ENCODE data around the gene CELSR2. TPM values are rescaled to one million over a fixed set of nuclear protein-coding genes. Genes with fewer than 3 reads are reported as not detected.

CELSR2 gene
- total and polyA plus RNA-seq, 4 donors = 0.38 to 4.2 (median 1.8) TPM

DNA sequence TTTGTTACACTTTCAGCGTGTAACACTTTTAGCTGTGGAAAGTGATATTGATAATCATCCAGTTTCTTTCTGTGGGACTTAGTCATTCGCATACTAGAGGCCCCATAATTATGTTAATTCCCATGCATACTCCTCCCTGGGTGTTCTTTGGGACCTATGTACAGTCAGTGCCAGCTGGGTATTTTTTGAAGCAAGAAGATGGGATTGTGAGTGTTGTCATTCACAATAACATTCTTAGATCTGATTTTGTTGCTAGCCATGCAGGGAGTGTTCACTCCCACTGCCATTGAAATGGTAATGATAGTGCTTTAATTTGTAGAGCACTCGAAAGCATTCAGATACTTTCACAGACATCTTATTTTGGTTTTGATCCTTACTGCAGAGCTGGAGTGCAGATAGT lies 24.0 kb upstream of the CELSR2 start:
- no peak for ATAC-seq (ENCODE audit: low FRiP score)
- WGBS, 2 donors = 80 to 89% methylated on average over 3 of the region's 3 CpGs
- intact Hi-C loops (cut with DNase I) = no loop called here

DNA sequence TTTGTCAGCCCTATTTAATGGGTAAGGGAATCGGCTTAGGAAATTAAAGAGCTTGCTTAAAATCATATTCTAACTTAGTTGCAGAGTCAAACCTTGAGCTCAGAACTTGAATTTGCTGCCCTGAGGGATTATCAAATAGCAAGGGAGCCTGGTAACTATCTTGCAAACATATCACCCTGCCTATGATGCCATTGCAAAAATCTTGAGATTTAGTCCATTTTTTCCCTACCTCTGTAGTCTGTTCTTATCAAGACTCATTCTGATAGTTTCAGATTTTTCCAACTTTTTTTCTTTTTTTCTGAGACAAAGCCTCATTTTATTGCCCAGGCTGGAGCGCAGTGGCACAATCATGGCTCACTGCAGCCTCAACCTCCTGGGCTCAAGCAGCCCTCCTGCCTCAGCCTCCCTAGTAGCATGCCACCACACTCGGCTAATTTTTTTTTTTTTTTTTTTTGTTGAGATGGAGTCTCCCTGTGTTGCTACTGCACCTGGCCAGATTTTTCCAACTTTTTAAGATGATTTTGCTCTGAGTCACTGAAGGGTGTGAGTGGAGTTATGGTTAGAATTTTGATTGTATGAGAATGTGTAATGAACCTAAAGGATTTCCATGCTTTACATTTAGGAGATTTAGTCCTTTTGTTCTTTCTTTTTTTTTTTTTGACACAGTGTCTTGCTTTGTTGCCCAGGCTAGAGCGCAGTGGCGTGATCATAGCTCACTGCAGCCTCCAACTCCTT lies 23.5 kb upstream of the CELSR2 start:
- Histone ChIP-seq H3K4me3 (ENCODE audit: low read length in 2 of 2) (no peak overlapping the region), H3K36me3 (ENCODE audit: control insufficient read depth in 1 of 2, insufficient read depth in 2 of 2, low read length in 1 of 2) (peaks cover 0 to 8% of the 10 kb centered on the region in 2 donors), H3K27me3 (ENCODE audit: control insufficient read depth in 1 of 2, insufficient read depth in 2 of 2, low read length in 1 of 2) (no peaks in the 10 kb centered on the region), H3K4me1 (ENCODE audit: control insufficient read depth in 1 of 2, insufficient read depth in 2 of 2, low read length in 2 of 2) (no peaks in the 10 kb centered on the region), H3K27ac (ENCODE audit: low read depth in 1 of 2, low read length in 2 of 2) (no peak overlapping the region), H3K9me3 (ENCODE audit: control insufficient read depth, low read length) (no peaks in the 10 kb centered on the region)
- intact Hi-C loops (cut with DNase I) = no loop called here
- no peak for ATAC-seq (ENCODE audit: low FRiP score)
- no peak for DNase-seq
- 93 to 95% methylated on average over 5 of the region's 5 CpGs for WGBS, 2 donors

More for the DNA sequence above, 24.0 kb upstream of the CELSR2 start:
- Histone ChIP-seq H3K36me3 (ENCODE audit: control insufficient read depth in 1 of 2, insufficient read depth in 2 of 2, low read length in 1 of 2) (peaks cover 0 to 8% of the 10 kb centered on the region in 2 donors), H3K27ac (ENCODE audit: low read depth in 1 of 2, low read length in 2 of 2) (no peak overlapping the region), H3K4me1 (ENCODE audit: control insufficient read depth in 1 of 2, insufficient read depth in 2 of 2, low read length in 2 of 2) (no peaks in the 10 kb centered on the region), H3K27me3 (ENCODE audit: control insufficient read depth in 1 of 2, insufficient read depth in 2 of 2, low read length in 1 of 2) (no peaks in the 10 kb centered on the region), H3K4me3 (ENCODE audit: low read length in 2 of 2) (no peak overlapping the region), H3K9me3 (ENCODE audit: control insufficient read depth, low read length) (no peaks in the 10 kb centered on the region)
- no peak for DNase-seq

DNA sequence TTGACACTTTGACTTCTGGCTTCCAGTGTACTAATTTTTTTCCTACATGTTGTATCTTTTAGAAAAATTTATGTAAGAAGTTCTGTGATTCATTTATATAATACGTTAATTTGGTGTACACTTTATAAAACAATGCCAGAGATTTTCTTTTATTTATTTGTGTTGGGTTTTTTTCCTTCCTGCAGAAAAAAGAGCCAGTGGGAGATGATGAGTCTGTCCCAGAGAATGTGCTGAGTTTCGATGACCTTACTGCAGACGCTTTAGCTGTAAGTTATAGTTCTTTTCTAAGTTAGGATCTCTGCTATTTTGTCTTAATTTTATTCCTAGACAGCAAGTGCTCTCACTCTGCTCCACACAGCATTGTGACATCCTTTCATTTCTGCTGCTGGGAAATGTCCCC lies 21.2 kb upstream of the CELSR2 start:
- no peak for ATAC-seq (ENCODE audit: low FRiP score)
- WGBS, 2 donors = 71 to 77% methylated on average over 3 of the region's 3 CpGs
- no peaks in the 10 kb centered on the region for H3K27me3 ChIP-seq (ENCODE audit: control insufficient read depth in 1 of 2, insufficient read depth in 2 of 2, low read length in 1 of 2)
- no peak for DNase-seq
- H3K4me1 ChIP-seq (ENCODE audit: control insufficient read depth in 1 of 2, insufficient read depth in 2 of 2, low read length in 2 of 2) = no peaks in the 10 kb centered on the region
- H3K4me3 ChIP-seq (ENCODE audit: low read length in 2 of 2) = no peak overlapping the region
- no peak overlapping the region for H3K27ac ChIP-seq (ENCODE audit: low read depth in 1 of 2, low read length in 2 of 2)
- no peaks in the 10 kb centered on the region for H3K9me3 ChIP-seq (ENCODE audit: control insufficient read depth, low read length)
- intact Hi-C loops (cut with DNase I) = no loop called here
- peaks cover 3 to 13% of the 10 kb centered on the region in 2 donors for H3K36me3 ChIP-seq (ENCODE audit: control insufficient read depth in 1 of 2, insufficient read depth in 2 of 2, low read length in 1 of 2)

DNA sequence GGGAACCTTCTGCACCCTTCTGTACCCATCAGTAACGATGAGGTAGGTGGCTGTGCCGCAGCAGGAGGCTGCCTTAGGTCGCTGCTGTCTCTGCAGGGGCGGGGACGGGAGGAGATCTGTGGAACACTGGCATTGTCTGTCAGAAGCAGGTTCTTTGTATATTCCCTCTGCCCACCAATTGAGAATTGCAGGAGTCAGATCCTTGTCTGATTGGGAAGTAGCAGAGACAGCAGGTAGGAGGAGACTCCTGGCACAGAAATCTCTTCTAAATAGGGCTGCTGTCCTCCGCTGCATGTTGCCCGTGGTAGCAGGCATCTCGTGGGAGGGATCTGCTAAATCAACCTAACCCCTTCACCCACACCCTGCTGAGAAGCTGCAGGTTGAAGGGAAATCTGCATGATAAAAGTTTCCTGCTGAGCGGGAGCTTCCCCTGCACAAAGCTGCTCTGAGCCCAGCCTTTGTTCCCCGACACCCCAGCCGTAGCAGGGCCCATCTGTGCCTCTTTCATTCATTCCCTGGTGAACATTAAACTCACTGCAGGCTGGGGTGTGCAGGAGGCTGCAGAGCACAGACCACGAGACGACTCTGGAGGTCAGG lies 19.7 kb upstream of the CELSR2 start:
- Histone ChIP-seq H3K27me3 (ENCODE audit: control insufficient read depth in 1 of 2, insufficient read depth in 2 of 2, low read length in 1 of 2) (no peaks in the 10 kb centered on the region), H3K36me3 (ENCODE audit: control insufficient read depth in 1 of 2, insufficient read depth in 2 of 2, low read length in 1 of 2) (peaks cover 3 to 13% of the 10 kb centered on the region in 2 donors), H3K4me1 (ENCODE audit: control insufficient read depth in 1 of 2, insufficient read depth in 2 of 2, low read length in 2 of 2) (no peaks in the 10 kb centered on the region), H3K4me3 (ENCODE audit: low read length in 2 of 2) (no peak overlapping the region), H3K27ac (ENCODE audit: low read depth in 1 of 2, low read length in 2 of 2) (no peak overlapping the region), H3K9me3 (ENCODE audit: control insufficient read depth, low read length) (no peaks in the 10 kb centered on the region)
- WGBS, 2 donors = 63 to 68% methylated on average over 13 of the region's 13 CpGs
- DNase-seq = no peak
- intact Hi-C loops (cut with DNase I) = no loop called here
- ATAC-seq (ENCODE audit: low FRiP score) = no peak

DNA sequence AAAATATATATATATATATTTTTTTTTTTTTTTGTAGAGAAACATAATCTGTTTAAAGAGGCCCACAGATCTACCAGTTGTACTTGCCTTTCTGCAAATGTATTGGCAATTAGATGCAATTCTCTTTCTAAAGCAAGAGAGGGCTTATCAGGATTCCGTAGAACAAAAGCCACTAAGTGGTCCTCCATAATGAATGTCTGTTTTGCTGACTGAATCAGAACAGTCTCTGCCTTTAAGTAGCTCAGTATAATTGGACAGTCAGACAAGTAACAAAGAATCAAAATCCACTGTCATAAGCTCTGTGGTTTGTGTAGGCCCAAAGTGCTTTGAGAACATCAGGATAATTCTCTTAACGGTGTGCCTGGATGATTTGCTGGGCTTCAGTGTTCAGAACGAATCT lies 18.3 kb upstream of the CELSR2 start:
- no peaks in the 10 kb centered on the region for H3K27me3 ChIP-seq (ENCODE audit: control insufficient read depth in 1 of 2, insufficient read depth in 2 of 2, low read length in 1 of 2)
- no peak overlapping the region for H3K4me3 ChIP-seq (ENCODE audit: low read length in 2 of 2)
- H3K9me3 ChIP-seq (ENCODE audit: control insufficient read depth, low read length) = no peaks in the 10 kb centered on the region
- DNase-seq = no peak
- intact Hi-C loops (cut with DNase I) = no loop called here
- no peak overlapping the region for H3K27ac ChIP-seq (ENCODE audit: low read depth in 1 of 2, low read length in 2 of 2)
- no peak for ATAC-seq (ENCODE audit: low FRiP score)
- WGBS, 2 donors = 85 to 86% methylated on average over 3 of the region's 3 CpGs
- H3K36me3 ChIP-seq (ENCODE audit: control insufficient read depth in 1 of 2, insufficient read depth in 2 of 2, low read length in 1 of 2) = peaks cover 3 to 22% of the 10 kb centered on the region in 2 donors
- no peaks in the 10 kb centered on the region for H3K4me1 ChIP-seq (ENCODE audit: control insufficient read depth in 1 of 2, insufficient read depth in 2 of 2, low read length in 2 of 2)

DNA sequence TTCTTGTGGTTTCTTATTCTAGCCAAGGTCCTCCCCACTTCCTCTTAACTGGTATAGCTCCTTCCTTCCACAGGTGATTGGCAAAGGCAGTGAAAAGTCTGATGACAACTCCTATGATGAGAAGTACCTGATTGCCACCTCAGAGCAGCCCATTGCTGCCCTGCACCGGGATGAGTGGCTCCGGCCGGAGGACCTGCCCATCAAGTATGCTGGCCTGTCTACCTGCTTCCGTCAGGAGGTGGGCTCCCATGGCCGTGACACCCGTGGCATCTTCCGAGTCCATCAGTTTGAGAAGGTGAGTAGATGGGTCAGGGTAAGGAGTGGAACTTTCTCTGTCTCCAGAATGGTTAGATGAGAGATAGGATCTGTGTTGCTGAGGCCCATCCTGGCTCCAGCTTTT lies 14.2 kb upstream of the CELSR2 start:
- peaks cover 3 to 17% of the 10 kb centered on the region in 2 donors for H3K36me3 ChIP-seq (ENCODE audit: control insufficient read depth in 1 of 2, insufficient read depth in 2 of 2, low read length in 1 of 2)

DNA sequence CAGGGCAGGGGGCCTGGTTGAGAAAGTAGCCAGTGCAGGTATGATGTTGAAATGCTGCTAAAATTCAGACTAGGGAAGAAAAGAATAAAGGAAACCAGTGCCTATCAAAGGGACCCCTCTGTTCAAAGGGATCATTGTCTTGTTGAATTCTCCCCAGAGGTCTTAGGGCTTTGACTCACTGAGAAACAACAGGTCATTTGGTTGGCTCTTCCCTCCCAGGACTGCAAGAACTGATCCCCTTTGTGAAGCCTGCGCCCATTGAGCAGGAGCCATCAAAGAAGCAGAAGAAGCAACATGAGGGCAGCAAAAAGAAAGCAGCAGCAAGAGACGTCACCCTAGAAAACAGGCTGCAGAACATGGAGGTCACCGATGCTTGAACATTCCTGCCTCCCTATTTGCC lies 11.8 kb upstream of the CELSR2 start:
- DNase-seq = no peak
- H3K27ac ChIP-seq (ENCODE audit: low read depth in 1 of 2, low read length in 2 of 2) = no peak overlapping the region
- WGBS, 2 donors = 86% methylated on average over 3 of the region's 3 CpGs
- H3K9me3 ChIP-seq (ENCODE audit: control insufficient read depth, low read length) = no peaks in the 10 kb centered on the region
- intact Hi-C loops (cut with DNase I) = no loop called here
- no peaks in the 10 kb centered on the region for H3K4me1 ChIP-seq (ENCODE audit: control insufficient read depth in 1 of 2, insufficient read depth in 2 of 2, low read length in 2 of 2)
- ATAC-seq (ENCODE audit: low FRiP score) = no peak
- no peaks in the 10 kb centered on the region for H3K27me3 ChIP-seq (ENCODE audit: control insufficient read depth in 1 of 2, insufficient read depth in 2 of 2, low read length in 1 of 2)
- H3K4me3 ChIP-seq (ENCODE audit: low read length in 2 of 2) = no peak overlapping the region
- H3K36me3 ChIP-seq (ENCODE audit: control insufficient read depth in 1 of 2, insufficient read depth in 2 of 2, low read length in 1 of 2) = peaks cover 3 to 12% of the 10 kb centered on the region in 2 donors

More for the DNA sequence above, 14.2 kb upstream of the CELSR2 start:
- intact Hi-C loops (cut with DNase I) = no loop called here
- H3K9me3 ChIP-seq (ENCODE audit: control insufficient read depth, low read length) = no peaks in the 10 kb centered on the region
- H3K27me3 ChIP-seq (ENCODE audit: control insufficient read depth in 1 of 2, insufficient read depth in 2 of 2, low read length in 1 of 2) = no peaks in the 10 kb centered on the region
- no peaks in the 10 kb centered on the region for H3K4me1 ChIP-seq (ENCODE audit: control insufficient read depth in 1 of 2, insufficient read depth in 2 of 2, low read length in 2 of 2)
- no peak for ATAC-seq (ENCODE audit: low FRiP score)
- H3K27ac ChIP-seq (ENCODE audit: low read depth in 1 of 2, low read length in 2 of 2) = no peak overlapping the region
- no peak for DNase-seq
- 92 to 94% methylated on average over 7 of the region's 7 CpGs for WGBS, 2 donors
- no peak overlapping the region for H3K4me3 ChIP-seq (ENCODE audit: low read length in 2 of 2)

DNA sequence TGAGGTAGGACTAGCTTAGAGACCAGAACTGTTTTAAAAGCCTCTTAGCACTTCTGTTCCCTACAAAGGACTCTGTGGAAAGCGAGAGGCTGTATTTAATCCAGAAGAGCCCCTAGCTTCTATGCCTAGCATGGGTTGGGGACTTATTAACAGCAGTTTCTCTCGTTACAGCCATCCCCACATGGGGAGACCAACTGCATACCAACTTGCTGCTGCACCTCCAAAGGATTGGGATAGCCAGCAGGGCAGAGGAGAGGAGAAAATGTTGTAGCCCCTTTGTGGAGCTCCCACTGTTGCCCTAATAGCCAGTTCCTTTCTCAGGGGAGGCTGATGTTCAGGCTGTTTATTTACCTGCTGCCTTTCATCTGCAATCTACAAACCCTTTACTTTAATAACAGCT lies 11.0 kb upstream of the CELSR2 start:
- Histone ChIP-seq H3K36me3 (ENCODE audit: control insufficient read depth in 1 of 2, insufficient read depth in 2 of 2, low read length in 1 of 2) (peaks cover 0 to 12% of the 10 kb centered on the region in 2 donors), H3K9me3 (ENCODE audit: control insufficient read depth, low read length) (no peaks in the 10 kb centered on the region), H3K27me3 (ENCODE audit: control insufficient read depth in 1 of 2, insufficient read depth in 2 of 2, low read length in 1 of 2) (no peaks in the 10 kb centered on the region), H3K27ac (ENCODE audit: low read depth in 1 of 2, low read length in 2 of 2) (no peak overlapping the region), H3K4me1 (ENCODE audit: control insufficient read depth in 1 of 2, insufficient read depth in 2 of 2, low read length in 2 of 2) (no peaks in the 10 kb centered on the region), H3K4me3 (ENCODE audit: low read length in 2 of 2) (no peak overlapping the region)
- intact Hi-C loops (cut with DNase I) = no loop called here
- ATAC-seq (ENCODE audit: low FRiP score) (no peak), DNase-seq (no peak)
- WGBS, 2 donors = 80 to 87% methylated on average over 2 of the region's 2 CpGs

DNA sequence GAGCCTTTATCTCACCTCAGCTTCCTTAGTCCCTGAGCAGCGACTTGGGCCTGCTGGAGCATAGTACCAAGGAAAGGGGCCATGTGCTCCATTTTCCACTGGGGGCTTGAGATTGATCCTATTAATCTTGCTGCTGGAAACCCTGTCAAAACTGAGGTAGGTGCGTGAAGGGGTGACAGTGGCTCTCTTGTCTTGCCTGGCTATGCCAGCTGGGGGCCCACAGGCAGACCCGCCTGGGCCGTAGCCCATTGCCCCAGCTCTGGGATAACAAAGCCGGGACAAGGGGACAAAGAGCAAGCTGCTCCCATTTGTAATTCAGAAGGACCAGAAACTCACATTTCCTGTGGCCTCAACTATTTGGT lies 10.3 kb upstream of the CELSR2 start:
- intact Hi-C loops (cut with DNase I) = no loop called here
- Histone ChIP-seq H3K27ac (ENCODE audit: low read depth in 1 of 2, low read length in 2 of 2) (no peak overlapping the region), H3K4me3 (ENCODE audit: low read length in 2 of 2) (no peak overlapping the region), H3K36me3 (ENCODE audit: control insufficient read depth in 1 of 2, insufficient read depth in 2 of 2, low read length in 1 of 2) (peaks cover 0 to 12% of the 10 kb centered on the region in 2 donors), H3K4me1 (ENCODE audit: control insufficient read depth in 1 of 2, insufficient read depth in 2 of 2, low read length in 2 of 2) (no peaks in the 10 kb centered on the region), H3K27me3 (ENCODE audit: control insufficient read depth in 1 of 2, insufficient read depth in 2 of 2, low read length in 1 of 2) (no peaks in the 10 kb centered on the region), H3K9me3 (ENCODE audit: control insufficient read depth, low read length) (no peaks in the 10 kb centered on the region)
- no peak for DNase-seq
- ATAC-seq (ENCODE audit: low FRiP score) = no peak
- 77% methylated on average over 5 of the region's 5 CpGs for WGBS, 2 donors

Measured in aorta (tissue), 5 donors.